Mesenchymal stem cell (in vitro differentiated cells and primary cell): ENCODE measurements around the gene MBD3.

ENCODE experiments used
- DNase-seq: peaks from one replicate; pipeline ENCODE4 v3.0.0-alpha.2; 2013
- H2AFZ ChIP-seq: one replicate; pipeline ENCODE4 v1.6.1; 2013; ENCODE audit warnings: low read depth, mild to moderate bottlenecking, control low read depth, inconsistent platforms, low read length, moderate library complexity
- H2AK5ac ChIP-seq: 2 replicates; pipeline ENCODE4 v1.6.1; 2013; ENCODE audit warnings: low read length, moderate library complexity, mild to moderate bottlenecking, inconsistent platforms; ENCODE audit not compliant: severe bottlenecking
- H2BK120ac ChIP-seq: one replicate; pipeline ENCODE4 v1.6.1; 2013; ENCODE audit warnings: low read depth, mild to moderate bottlenecking, inconsistent platforms, low read length, moderate library complexity
- H2BK12ac ChIP-seq, 2 experiments: one replicate each; pipeline ENCODE4 v1.6.1; 2013; ENCODE audit warnings: inconsistent platforms in 2 of 2, low read length in 2 of 2, mild to moderate bottlenecking in 2 of 2, moderate library complexity in 2 of 2, control low read depth in 1 of 2
- H2BK15ac ChIP-seq: one replicate; pipeline ENCODE4 v1.6.1; 2013; ENCODE audit warnings: mild to moderate bottlenecking, low read depth, inconsistent platforms; ENCODE audit not compliant: poor library complexity, severe bottlenecking
- H2BK5ac ChIP-seq: 2 replicates; pipeline ENCODE4 v1.6.1; 2013; ENCODE audit warnings: low read depth, mild to moderate bottlenecking, low read length, control low read depth, inconsistent platforms; ENCODE audit not compliant: poor library complexity, severe bottlenecking
- H3K14ac ChIP-seq, 2 experiments: one replicate each; pipeline ENCODE4 v1.6.1; 2013; ENCODE audit warnings: inconsistent platforms in 2 of 2, low read length in 2 of 2, control low read depth in 1 of 2, mild to moderate bottlenecking in 1 of 2, moderate library complexity in 1 of 2
- H3K18ac ChIP-seq, 2 experiments: one replicate each; pipeline ENCODE4 v1.6.1; 2013; ENCODE audit warnings: inconsistent platforms in 2 of 2, low read length in 2 of 2, control low read depth in 1 of 2, low read depth in 1 of 2, mild to moderate bottlenecking in 1 of 2
- H3K23ac ChIP-seq, 2 experiments: one replicate each; pipeline ENCODE4 v1.6.1; 2013; ENCODE audit warnings: inconsistent platforms in 2 of 2, low read length in 2 of 2, mild to moderate bottlenecking in 2 of 2, moderate library complexity in 2 of 2, control low read depth in 1 of 2
- H3K27ac ChIP-seq: 2 replicates; pipeline ENCODE4 v1.5.1; 2013; ENCODE audit warnings: mild to moderate bottlenecking, moderate library complexity, low read length, control low read depth, inconsistent platforms; ENCODE audit not compliant: poor library complexity, severe bottlenecking
- H3K27me3 ChIP-seq, 2 experiments: 2 replicates each; pipeline versions ENCODE4 v1.6.1 to v1.7.0; 2013; ENCODE audit warnings: low read length in 2 of 2, mild to moderate bottlenecking in 2 of 2, moderate library complexity in 2 of 2, control low read depth in 1 of 2, inconsistent platforms in 1 of 2; ENCODE audit not compliant: control insufficient read depth in 1 of 2, insufficient read depth in 1 of 2
- H3K36me3 ChIP-seq, 2 experiments: 2 replicates each; pipeline versions ENCODE4 v1.6.1 to v1.7.0; 2013; ENCODE audit warnings: low read length in 2 of 2, control low read depth in 1 of 2, inconsistent platforms in 1 of 2, low read depth in 1 of 2, mild to moderate bottlenecking in 1 of 2; ENCODE audit not compliant: insufficient read depth in 2 of 2, control insufficient read depth in 1 of 2
- H3K4ac ChIP-seq, 2 experiments: one replicate each; pipeline ENCODE4 v1.6.1; 2013; ENCODE audit warnings: inconsistent platforms in 2 of 2, low read length in 2 of 2, mild to moderate bottlenecking in 2 of 2, moderate library complexity in 2 of 2, control low read depth in 1 of 2, low read depth in 1 of 2
- H3K4me1 ChIP-seq: 2 replicates; pipeline ENCODE4 v1.6.1; 2013; ENCODE audit warnings: low read depth, low read length, control low read depth; ENCODE audit not compliant: control insufficient read depth, insufficient read depth
- H3K4me2 ChIP-seq: 2 replicates; pipeline ENCODE4 v1.6.1; 2013; ENCODE audit warnings: low read length, mild to moderate bottlenecking, inconsistent platforms; ENCODE audit not compliant: poor library complexity, severe bottlenecking
- H3K4me3 ChIP-seq, 2 experiments: 2 replicates each; pipeline versions ENCODE4 v1.5.1 to v1.7.0; 2013; ENCODE audit warnings: low read length in 2 of 2, mild to moderate bottlenecking in 2 of 2, control low read depth in 1 of 2, low read depth in 1 of 2; ENCODE audit not compliant: insufficient read depth in 1 of 2
- H3K79me1 ChIP-seq: replicated peaks from 2 replicates; pipeline ENCODE4 v1.6.1; 2013; ENCODE audit warnings: mild to moderate bottlenecking, control low read depth, low read length, inconsistent platforms; ENCODE audit not compliant: poor library complexity, severe bottlenecking
- H3K9ac ChIP-seq: 2 replicates; pipeline ENCODE4 v1.7.0; 2013; ENCODE audit warnings: mild to moderate bottlenecking, low read length, moderate library complexity
- H3K9me3 ChIP-seq: 2 replicates; pipeline ENCODE4 v1.7.0; 2013; ENCODE audit warnings: mild to moderate bottlenecking, low read length; ENCODE audit not compliant: control insufficient read depth
- H4K8ac ChIP-seq: one replicate; pipeline ENCODE4 v1.6.1; 2013; ENCODE audit warnings: inconsistent platforms, mild to moderate bottlenecking, low read length, moderate library complexity
- H4K91ac ChIP-seq: one replicate; pipeline ENCODE4 v1.6.1; 2013; ENCODE audit warnings: mild to moderate bottlenecking, low read length, inconsistent platforms
- WGBS: methylation state at CpG from one replicate; pipeline ENCODE4 v1.1.7; 2013; ENCODE audit warnings: mixed read lengths; 5-methylcytosine and 5-hydroxymethylcytosine counted together

Gene MBD3

DNA sequence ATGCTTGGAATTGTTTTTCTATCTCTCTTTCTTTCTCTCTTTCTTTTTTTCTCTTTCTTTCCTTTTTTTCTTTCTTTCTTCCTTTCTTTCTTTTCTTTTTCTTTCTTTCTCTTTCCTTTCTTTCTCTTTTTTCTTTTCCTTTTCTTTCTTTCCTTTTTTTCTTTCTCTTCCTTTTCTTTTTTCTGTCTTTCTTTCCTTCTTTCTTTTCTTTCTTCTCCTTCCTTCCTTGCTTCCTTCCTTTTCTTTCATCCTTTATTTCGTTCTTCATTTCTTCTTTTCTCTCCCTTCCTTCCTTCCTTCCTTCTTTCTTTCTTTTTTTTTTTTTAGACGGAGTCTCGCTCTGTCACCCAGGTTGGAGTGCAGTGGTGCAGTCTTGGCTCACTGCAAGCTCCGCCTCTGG lies 22.7 kb downstream of the MBD3 start:
- 97% methylated on average over 4 of the region's 4 CpGs for WGBS
- H3K4ac ChIP-seq: no peak overlapping the region
- no peak overlapping the region for H2BK5ac ChIP-seq
- H3K4me2 ChIP-seq: no peak overlapping the region
- no peak overlapping the region for H2BK15ac ChIP-seq
- H3K18ac ChIP-seq: no peak overlapping the region
- no peak overlapping the region for H3K4me3 ChIP-seq
- no peak overlapping the region for H2AK5ac ChIP-seq
- H3K9me3 ChIP-seq: no peaks in the 10 kb centered on the region
- no peak overlapping the region for H3K14ac ChIP-seq
- H3K36me3 ChIP-seq: peaks cover 0 to 16% of the 10 kb centered on the region in 2 experiments
- H2AFZ ChIP-seq: no peak overlapping the region
- H3K27ac ChIP-seq: no peak overlapping the region
- no peak overlapping the region for H4K91ac ChIP-seq
- no peak for DNase-seq
- peaks cover 0 to 8% of the 10 kb centered on the region in 2 experiments for H3K27me3 ChIP-seq
- H3K79me1 ChIP-seq: peaks cover 7% of the 10 kb centered on the region
- H3K23ac ChIP-seq: no peak overlapping the region
- no peak overlapping the region for H2BK120ac ChIP-seq
- H3K4me1 ChIP-seq: peaks cover 14% of the 10 kb centered on the region
- no peak overlapping the region for H2BK12ac ChIP-seq
- no peak overlapping the region for H4K8ac ChIP-seq
- H3K9ac ChIP-seq: no peak overlapping the region

DNA sequence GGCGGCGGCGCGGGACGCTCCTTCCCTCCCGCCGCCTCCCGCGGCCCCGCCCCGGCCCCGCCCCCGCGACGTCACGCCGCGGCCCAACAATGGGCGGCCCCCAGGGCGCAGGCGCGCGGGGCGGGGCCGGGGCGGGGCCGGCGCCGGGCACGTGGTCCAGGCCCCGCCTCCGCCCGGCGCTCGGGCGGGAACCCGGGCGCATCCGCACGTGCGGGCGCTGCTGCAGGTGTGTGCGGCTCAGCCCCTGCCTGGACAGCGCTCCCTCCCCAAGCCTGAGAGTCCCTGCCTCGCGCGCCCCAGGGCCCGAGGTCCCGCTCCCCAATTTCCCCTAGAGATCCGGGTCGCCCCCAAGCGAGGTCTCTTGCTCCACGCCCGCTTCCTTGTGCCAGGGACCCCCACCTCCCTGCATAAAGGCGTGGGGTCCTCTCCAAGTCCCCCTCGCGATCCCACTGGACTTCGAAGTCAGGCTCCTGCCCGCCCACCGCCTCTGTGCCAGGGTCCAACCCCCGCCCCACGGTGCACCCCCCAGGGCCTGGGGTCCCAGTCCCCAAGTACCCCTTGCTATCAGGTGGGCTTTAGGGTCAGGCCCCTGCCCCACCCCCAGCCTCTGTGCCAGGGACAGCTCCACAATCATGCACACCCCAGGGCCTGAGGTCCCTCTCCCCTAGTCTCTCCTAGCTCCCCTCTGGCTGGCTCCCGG lies 24.2 kb downstream of the MBD3 start, which contains the start of gene MEX3D:
Gene MEX3D, minus strand, starts transcription at position 6 of the 700 bp plus-strand sequence. CDS start 267 bp downstream, outside the sequence.
- peak; percentile 58 for DNase-seq
- H2BK5ac ChIP-seq: peak within 1 kb of the TSS; percentile 95
- peaks cover 0 to 22% of the 10 kb centered on the region in 2 experiments for H3K36me3 ChIP-seq
- H3K4me1 ChIP-seq: peaks cover 22% of the 10 kb centered on the region
- H3K4me2 ChIP-seq: peak within 1 kb of the TSS; percentile 62
- peak within 1 kb of the TSS in 1 of 2 experiments; percentile 98 for H3K14ac ChIP-seq
- H2AK5ac ChIP-seq: peak within 1 kb of the TSS; percentile 63
- H4K8ac ChIP-seq: peak within 1 kb of the TSS; percentile 79
- H2BK15ac ChIP-seq: peak within 1 kb of the TSS; percentile 18
- peak within 1 kb of the TSS; percentile 91 to 97 for H3K4ac ChIP-seq
- peaks cover 7% of the 10 kb centered on the region for H3K79me1 ChIP-seq
- peak within 1 kb of the TSS; percentile 82 to 93 for H3K4me3 ChIP-seq
- H3K27me3 ChIP-seq: peaks cover 0 to 8% of the 10 kb centered on the region in 2 experiments
- peak within 1 kb of the TSS; percentile 90 for H4K91ac ChIP-seq
- 16% methylated on average over 49 of the region's 63 CpGs for WGBS
- peak within 1 kb of the TSS in 1 of 2 experiments; percentile 93 for H3K23ac ChIP-seq
- peak within 1 kb of the TSS; percentile 69 for H3K27ac ChIP-seq
- peak within 1 kb of the TSS; percentile 90 for H3K9ac ChIP-seq
- peak within 1 kb of the TSS in 1 of 2 experiments; percentile 31 for H2BK12ac ChIP-seq
- H2AFZ ChIP-seq: peak within 1 kb of the TSS; percentile 29
- H3K18ac ChIP-seq: peak within 1 kb of the TSS; percentile 90 to 98
- no peaks in the 10 kb centered on the region for H3K9me3 ChIP-seq
- H2BK120ac ChIP-seq: peak within 1 kb of the TSS; percentile 97

DNA sequence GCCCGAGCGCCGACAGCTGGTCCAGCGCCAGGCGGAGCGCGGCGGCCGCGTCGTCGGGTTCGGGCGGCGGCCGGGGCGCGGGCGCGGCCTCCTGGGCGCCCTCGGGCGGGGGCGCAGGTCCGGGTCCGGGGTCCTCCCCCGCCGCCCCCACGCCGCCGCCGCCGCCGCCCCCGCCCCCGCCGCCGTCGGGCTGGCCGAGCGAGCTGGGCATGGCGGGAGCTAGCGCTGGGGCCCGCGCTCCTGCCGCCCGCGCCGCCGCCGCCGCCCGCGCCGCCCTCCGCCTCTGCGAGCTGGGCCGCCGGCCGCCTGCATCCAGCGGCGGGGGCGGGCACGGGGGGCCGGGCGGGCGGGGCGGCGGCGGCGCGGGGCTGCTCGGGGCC lies 24.8 kb downstream of the MBD3 start:
- no peak overlapping the region for H3K4me2 ChIP-seq
- peak overlapping the region; percentile 97 for H2BK120ac ChIP-seq
- peaks cover 25% of the 10 kb centered on the region for H3K4me1 ChIP-seq
- DNase-seq: no peak
- H3K23ac ChIP-seq: no peak overlapping the region
- peaks cover 0 to 8% of the 10 kb centered on the region in 2 experiments for H3K27me3 ChIP-seq
- peak overlapping the region in 1 of 2 experiments; percentile 93 for H3K4me3 ChIP-seq
- H2BK15ac ChIP-seq: no peak overlapping the region
- H3K4ac ChIP-seq: peak overlapping the region in 1 of 2 experiments; percentile 97
- no peak overlapping the region for H3K27ac ChIP-seq
- no peak overlapping the region for H2AFZ ChIP-seq
- H2BK12ac ChIP-seq: no peak overlapping the region
- no peak overlapping the region for H3K14ac ChIP-seq
- no peak overlapping the region for H4K91ac ChIP-seq
- peaks cover 0 to 27% of the 10 kb centered on the region in 2 experiments for H3K36me3 ChIP-seq
- H2BK5ac ChIP-seq: no peak overlapping the region
- peak overlapping the region in 1 of 2 experiments; percentile 98 for H3K18ac ChIP-seq
- no peaks in the 10 kb centered on the region for H3K9me3 ChIP-seq
- H4K8ac ChIP-seq: no peak overlapping the region
- no peak overlapping the region for H3K9ac ChIP-seq
- H3K79me1 ChIP-seq: peaks cover 7% of the 10 kb centered on the region
- WGBS: no CpG with 5 or more reads among the region's 73 CpGs
- H2AK5ac ChIP-seq: no peak overlapping the region

DNA sequence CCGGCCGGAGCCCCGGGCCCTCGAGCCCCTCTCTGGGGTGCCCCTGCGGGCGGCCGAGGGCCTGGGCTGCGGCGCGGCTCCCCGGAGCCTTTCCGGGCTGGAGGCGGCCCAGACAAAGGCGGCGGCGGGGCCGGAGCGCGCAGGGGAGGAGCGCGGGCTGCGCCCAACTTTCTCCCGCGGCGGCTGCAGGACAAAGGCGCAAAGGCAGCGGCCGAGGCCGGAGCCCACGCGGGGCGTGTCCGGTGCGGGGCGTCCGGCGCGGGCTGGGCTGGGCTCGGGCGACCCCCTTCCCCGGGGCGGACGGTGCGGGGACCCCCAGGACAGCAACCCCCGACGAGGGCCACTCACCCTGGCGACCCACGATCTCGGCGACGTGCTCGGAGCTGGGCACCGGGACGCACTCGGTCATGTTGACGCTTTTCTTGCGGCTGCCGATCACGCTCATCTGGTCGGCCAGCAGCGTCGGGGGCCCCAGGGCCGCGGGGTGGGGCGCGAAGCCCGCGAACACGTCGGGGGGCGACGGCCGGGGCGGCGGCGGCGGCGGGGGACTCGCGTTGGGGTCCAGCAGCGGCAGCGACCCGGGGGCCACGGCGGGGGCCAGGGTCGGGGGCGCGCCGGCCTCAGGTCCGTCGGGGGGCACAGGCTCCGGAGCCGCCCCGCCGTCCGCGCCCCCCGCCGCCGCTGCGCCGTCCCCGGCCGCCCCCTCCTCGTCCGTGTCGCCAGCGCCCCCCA lies 25.4 kb downstream of the MBD3 start:
- no peak overlapping the region for H3K4me2 ChIP-seq

More for the DNA sequence above, 25.4 kb downstream of the MBD3 start:
- Histone ChIP-seq H3K4me1 (peaks cover 25% of the 10 kb centered on the region), H3K9ac (peak overlapping the region; percentile 90), H2AFZ (no peak overlapping the region), H4K91ac (peak overlapping the region; percentile 90), H2BK12ac (peak overlapping the region in 1 of 2 experiments; percentile 31), H4K8ac (peak overlapping the region; percentile 79), H2AK5ac (peak overlapping the region; percentile 63), H3K27ac (peak overlapping the region; percentile 69), H3K4ac (peak overlapping the region; percentile 91 to 97), H3K36me3 (peaks cover 0 to 32% of the 10 kb centered on the region in 2 experiments), H3K79me1 (peaks cover 7% of the 10 kb centered on the region), H3K9me3 (no peaks in the 10 kb centered on the region), H2BK5ac (peak overlapping the region; percentile 95), H3K14ac (peak overlapping the region in 1 of 2 experiments; percentile 98), H3K27me3 (peaks cover 0 to 8% of the 10 kb centered on the region in 2 experiments), H2BK120ac (peak overlapping the region; percentile 97), H2BK15ac (no peak overlapping the region), H3K4me3 (peak overlapping the region; percentile 82 to 93), H3K18ac (peak overlapping the region; percentile 90 to 98), H3K23ac (peak overlapping the region in 1 of 2 experiments; percentile 93)
- under 1% methylated on average over 32 of the region's 108 CpGs for WGBS
- DNase-seq: peak; percentile 41
